GM23338 (cell line): ENCODE results near the gene GADL1. TPM values are rescaled to one million over a fixed set of nuclear protein-coding genes. Genes with fewer than 3 reads are reported as not detected.

Experiments used
- ATAC-seq: fragments of 200-7000 bp; cut with Tn5 transposase; 3 replicates; pipeline ENCODE4 v1.9.1; 2020
- DNase-seq: peaks from one replicate; pipeline ENCODE4 v3.0.0-alpha.2; 2015; ENCODE audit warnings: low spot score
- H2AFZ ChIP-seq: fragments of 200-600 bp; sonication (generic); 2 replicates; pipeline ENCODE4 v1.8.0; 2016; ENCODE audit warnings: antibody characterized with exemption, mild to moderate bottlenecking, moderate library complexity
- H3F3A ChIP-seq: fragments of 200-600 bp; sonication (generic); replicated peaks from 2 replicates; pipeline ENCODE4 v1.8.0; 2017; ENCODE audit warnings: antibody characterized with exemption, mixed run types, low read depth
- H3K27ac ChIP-seq: fragments of 200-600 bp; sonication (generic); 2 replicates; pipeline ENCODE4 v1.6.1; 2016; ENCODE audit warnings: low read depth
- H3K27me3 ChIP-seq: fragments of 200-600 bp; sonication (generic); 2 replicates; pipeline ENCODE4 v1.8.0; 2016; ENCODE audit warnings: mild to moderate bottlenecking, mixed run types, moderate library complexity; ENCODE audit not compliant: insufficient read depth
- H3K36me3 ChIP-seq: fragments of 200-600 bp; sonication (generic); 2 replicates; pipeline ENCODE4 v1.8.0; 2016; ENCODE audit warnings: mild to moderate bottlenecking; ENCODE audit not compliant: insufficient read depth
- H3K4me1 ChIP-seq: fragments of 200-600 bp; sonication (generic); 2 replicates; pipeline ENCODE4 v1.8.0; 2016; ENCODE audit warnings: mild to moderate bottlenecking, moderate library complexity; ENCODE audit not compliant: insufficient read depth
- H3K4me2 ChIP-seq: fragments of 200-600 bp; sonication (generic); 2 replicates; pipeline ENCODE4 v1.7.1; 2017; ENCODE audit warnings: mixed run types
- H3K4me3 ChIP-seq: fragments of 200-600 bp; sonication (generic); 2 replicates; pipeline ENCODE4 v1.6.1; 2016; ENCODE audit warnings: mixed run types
- H3K79me2 ChIP-seq: fragments of 200-600 bp; sonication (generic); replicated peaks from 2 replicates; pipeline ENCODE4 v1.8.0; 2017; ENCODE audit warnings: mild to moderate bottlenecking; ENCODE audit not compliant: insufficient read depth
- H3K9me2 ChIP-seq: fragments of 200-600 bp; sonication (generic); 2 replicates; pipeline ENCODE4 v1.8.0; 2017; ENCODE audit not compliant: insufficient read depth
- H4K20me1 ChIP-seq: fragments of 200-600 bp; sonication (generic); replicated peaks from 2 replicates; pipeline ENCODE4 v1.8.0; 2017; ENCODE audit warnings: mild to moderate bottlenecking; ENCODE audit not compliant: insufficient read depth
- H3K27ac Mint-ChIP-seq: 2 replicates; pipeline ENCODE4 v1.8.0; 2020; ENCODE audit warnings: inconsistent platforms, mild to moderate bottlenecking, moderate library complexity, mixed read lengths
- H3K27me3 Mint-ChIP-seq: 3 replicates; pipeline ENCODE4 v1.8.0; 2022; ENCODE audit warnings: low read depth, mild to moderate bottlenecking, moderate library complexity, mixed read lengths, inconsistent platforms; ENCODE audit not compliant: insufficient read depth, poor library complexity
- H3K36me3 Mint-ChIP-seq: 3 replicates; pipeline ENCODE4 v1.8.0; 2021; ENCODE audit warnings: low read depth, mild to moderate bottlenecking, inconsistent platforms, moderate library complexity, mixed read lengths
- H3K4me1 Mint-ChIP-seq: 3 replicates; pipeline ENCODE4 v1.8.0; 2020; ENCODE audit warnings: mild to moderate bottlenecking, inconsistent platforms, mixed read lengths
- H3K4me3 Mint-ChIP-seq: 3 replicates; pipeline ENCODE4 v1.8.0; 2021; ENCODE audit warnings: moderate library complexity, mild to moderate bottlenecking, inconsistent platforms, mixed read lengths
- H3K9me3 Mint-ChIP-seq: 3 replicates; pipeline ENCODE4 v1.8.0; 2020; ENCODE audit warnings: moderate library complexity, mild to moderate bottlenecking, inconsistent platforms, mixed read lengths
- CREB1 ChIP-seq: fragments of 250-450 bp; sonication (Bioruptor Pico); IDR thresholded peaks from 2 replicates; pipeline ENCODE4 v1.5.0; 2020; ENCODE audit warnings: low read depth, mild to moderate bottlenecking, moderate library complexity
- EZH2 ChIP-seq: fragments of 200-600 bp; sonication (generic); IDR thresholded peaks from one replicate; pipeline ENCODE4 v1.8.0; 2017; ENCODE audit warnings: antibody characterized with exemption, mild to moderate bottlenecking, low read depth; ENCODE audit not compliant: unreplicated experiment
- EZH2phosphoT487 ChIP-seq: fragments of 200-600 bp; sonication (generic); IDR thresholded peaks from one replicate; pipeline ENCODE4 v1.8.1; 2018; ENCODE audit warnings: antibody characterized with exemption; ENCODE audit not compliant: unreplicated experiment
- JUNB ChIP-seq: IDR thresholded peaks from one replicate; pipeline ENCODE4 v1.6.1; 2016; ENCODE audit warnings: antibody characterized with exemption; ENCODE audit not compliant: unreplicated experiment
- STAT1 ChIP-seq: IDR thresholded peaks from one replicate; pipeline ENCODE4 v1.6.1; 2016; ENCODE audit warnings: antibody characterized with exemption; ENCODE audit not compliant: unreplicated experiment
- ZNF114 ChIP-seq: fragments of 250-450 bp; sonication (Bioruptor Pico); IDR thresholded peaks from 2 replicates; pipeline ENCODE4 v1.5.0; 2020; ENCODE audit warnings: mild to moderate bottlenecking, moderate library complexity
- polyA plus RNA-seq: library from polyadenylated mRNA; unstranded; fragments of >200 nt; fragmentation: Nextera tagmentation; extraction: Ambion mirVana; gene quantifications from 2 replicates; pipeline ENCODE4 v1.2.1, GENCODE V29; 2016
- total RNA-seq: library from RNA; depleted of rRNA; stranded (reverse); fragments of >200 nt; shearing (Covaris generic); gene quantifications from 2 replicates; pipeline ENCODE4 v1.2.3, GENCODE V29; 2014
- TF ChIP-seq, protein P1 (sequence below): IDR thresholded peaks from 2 replicates; pipeline ENCODE4 v1.6.1; 2016; ENCODE audit warnings: antibody characterized with exemption
- TF ChIP-seq, protein P2 (sequence below): fragments of 250-450 bp; sonication (Bioruptor Pico); IDR thresholded peaks from 2 replicates; pipeline ENCODE4 v1.5.0; 2020; ENCODE audit warnings: mild to moderate bottlenecking, moderate library complexity
- TF ChIP-seq, protein P3 (sequence below), 2 experiments: fragments of 200-600 bp in 1 of 2; sonication (generic) in 1 of 2; conservative IDR thresholded peaks; 2 replicates each; pipeline versions ENCODE4 v1.5.1 to v1.6.1; 2016 to 2017; ENCODE audit warnings: antibody characterized with exemption in 2 of 2, low read depth in 2 of 2, mild to moderate bottlenecking in 2 of 2, moderate library complexity in 1 of 2

The GADL1 gene
- total and polyA plus RNA-seq, 2 experiments from 2014 or later, result 0.35 to 0.50 TPM

DNA sequence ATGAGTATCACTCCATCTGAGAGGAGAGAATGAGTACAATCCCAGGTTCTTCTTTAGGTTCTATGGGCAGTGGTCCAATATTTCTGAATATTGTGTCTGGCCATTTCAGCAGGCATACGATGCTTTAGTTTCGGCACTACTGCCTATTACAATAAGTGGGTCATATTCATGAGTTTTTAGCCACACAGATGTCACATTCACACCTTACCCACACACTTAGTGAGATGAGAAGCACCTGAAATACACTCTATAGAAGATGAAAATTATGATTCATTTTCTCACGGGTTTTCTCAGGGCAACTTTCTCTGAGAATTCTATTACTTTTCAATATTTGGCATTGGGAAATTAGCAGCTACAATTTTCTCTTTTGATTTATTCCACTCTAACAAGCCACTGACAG is 155.9 kb downstream of the GADL1 start:
- Histone ChIP-seq H3K4me3 (no peak overlapping the region), H3K4me1 (peaks cover 10% of the 10 kb centered on the region), H3K9me2 (0 out of 2 replicates have a peak, but pooled peaks cover 3% of the 10 kb centered on the region), H4K20me1 (no peaks in the 10 kb centered on the region), H3K36me3 (no peaks in the 10 kb centered on the region), H3K4me2 (no peak overlapping the region), H3K27ac (no peak overlapping the region), H3F3A (no peaks in the 10 kb centered on the region), H2AFZ (no peak overlapping the region), H3K79me2 (no peaks in the 10 kb centered on the region), H3K27me3 (no peaks in the 10 kb centered on the region)
- Mint-ChIP-seq H3K27me3 (no peaks in the 10 kb centered on the region), H3K9me3 (no peaks in the 10 kb centered on the region), H3K27ac (no peak overlapping the region), H3K4me1 (peaks cover 13% of the 10 kb centered on the region), H3K36me3 (no peaks in the 10 kb centered on the region), H3K4me3 (no peak overlapping the region)
- ATAC-seq (no peak), DNase-seq (no peak)
- TF ChIP-seq, protein P1, sequence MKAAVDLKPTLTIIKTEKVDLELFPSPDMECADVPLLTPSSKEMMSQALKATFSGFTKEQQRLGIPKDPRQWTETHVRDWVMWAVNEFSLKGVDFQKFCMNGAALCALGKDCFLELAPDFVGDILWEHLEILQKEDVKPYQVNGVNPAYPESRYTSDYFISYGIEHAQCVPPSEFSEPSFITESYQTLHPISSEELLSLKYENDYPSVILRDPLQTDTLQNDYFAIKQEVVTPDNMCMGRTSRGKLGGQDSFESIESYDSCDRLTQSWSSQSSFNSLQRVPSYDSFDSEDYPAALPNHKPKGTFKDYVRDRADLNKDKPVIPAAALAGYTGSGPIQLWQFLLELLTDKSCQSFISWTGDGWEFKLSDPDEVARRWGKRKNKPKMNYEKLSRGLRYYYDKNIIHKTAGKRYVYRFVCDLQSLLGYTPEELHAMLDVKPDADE, result no peak
- TF ChIP-seq EZH2 (no peak), EZH2phosphoT487 (no peak), STAT1 (no peak), JUNB (no peak), CREB1 (CRISPR knock-in tag) (no peak), ZNF114 (CRISPR knock-in tag) (no peak)
- TF ChIP-seq, protein P2, sequence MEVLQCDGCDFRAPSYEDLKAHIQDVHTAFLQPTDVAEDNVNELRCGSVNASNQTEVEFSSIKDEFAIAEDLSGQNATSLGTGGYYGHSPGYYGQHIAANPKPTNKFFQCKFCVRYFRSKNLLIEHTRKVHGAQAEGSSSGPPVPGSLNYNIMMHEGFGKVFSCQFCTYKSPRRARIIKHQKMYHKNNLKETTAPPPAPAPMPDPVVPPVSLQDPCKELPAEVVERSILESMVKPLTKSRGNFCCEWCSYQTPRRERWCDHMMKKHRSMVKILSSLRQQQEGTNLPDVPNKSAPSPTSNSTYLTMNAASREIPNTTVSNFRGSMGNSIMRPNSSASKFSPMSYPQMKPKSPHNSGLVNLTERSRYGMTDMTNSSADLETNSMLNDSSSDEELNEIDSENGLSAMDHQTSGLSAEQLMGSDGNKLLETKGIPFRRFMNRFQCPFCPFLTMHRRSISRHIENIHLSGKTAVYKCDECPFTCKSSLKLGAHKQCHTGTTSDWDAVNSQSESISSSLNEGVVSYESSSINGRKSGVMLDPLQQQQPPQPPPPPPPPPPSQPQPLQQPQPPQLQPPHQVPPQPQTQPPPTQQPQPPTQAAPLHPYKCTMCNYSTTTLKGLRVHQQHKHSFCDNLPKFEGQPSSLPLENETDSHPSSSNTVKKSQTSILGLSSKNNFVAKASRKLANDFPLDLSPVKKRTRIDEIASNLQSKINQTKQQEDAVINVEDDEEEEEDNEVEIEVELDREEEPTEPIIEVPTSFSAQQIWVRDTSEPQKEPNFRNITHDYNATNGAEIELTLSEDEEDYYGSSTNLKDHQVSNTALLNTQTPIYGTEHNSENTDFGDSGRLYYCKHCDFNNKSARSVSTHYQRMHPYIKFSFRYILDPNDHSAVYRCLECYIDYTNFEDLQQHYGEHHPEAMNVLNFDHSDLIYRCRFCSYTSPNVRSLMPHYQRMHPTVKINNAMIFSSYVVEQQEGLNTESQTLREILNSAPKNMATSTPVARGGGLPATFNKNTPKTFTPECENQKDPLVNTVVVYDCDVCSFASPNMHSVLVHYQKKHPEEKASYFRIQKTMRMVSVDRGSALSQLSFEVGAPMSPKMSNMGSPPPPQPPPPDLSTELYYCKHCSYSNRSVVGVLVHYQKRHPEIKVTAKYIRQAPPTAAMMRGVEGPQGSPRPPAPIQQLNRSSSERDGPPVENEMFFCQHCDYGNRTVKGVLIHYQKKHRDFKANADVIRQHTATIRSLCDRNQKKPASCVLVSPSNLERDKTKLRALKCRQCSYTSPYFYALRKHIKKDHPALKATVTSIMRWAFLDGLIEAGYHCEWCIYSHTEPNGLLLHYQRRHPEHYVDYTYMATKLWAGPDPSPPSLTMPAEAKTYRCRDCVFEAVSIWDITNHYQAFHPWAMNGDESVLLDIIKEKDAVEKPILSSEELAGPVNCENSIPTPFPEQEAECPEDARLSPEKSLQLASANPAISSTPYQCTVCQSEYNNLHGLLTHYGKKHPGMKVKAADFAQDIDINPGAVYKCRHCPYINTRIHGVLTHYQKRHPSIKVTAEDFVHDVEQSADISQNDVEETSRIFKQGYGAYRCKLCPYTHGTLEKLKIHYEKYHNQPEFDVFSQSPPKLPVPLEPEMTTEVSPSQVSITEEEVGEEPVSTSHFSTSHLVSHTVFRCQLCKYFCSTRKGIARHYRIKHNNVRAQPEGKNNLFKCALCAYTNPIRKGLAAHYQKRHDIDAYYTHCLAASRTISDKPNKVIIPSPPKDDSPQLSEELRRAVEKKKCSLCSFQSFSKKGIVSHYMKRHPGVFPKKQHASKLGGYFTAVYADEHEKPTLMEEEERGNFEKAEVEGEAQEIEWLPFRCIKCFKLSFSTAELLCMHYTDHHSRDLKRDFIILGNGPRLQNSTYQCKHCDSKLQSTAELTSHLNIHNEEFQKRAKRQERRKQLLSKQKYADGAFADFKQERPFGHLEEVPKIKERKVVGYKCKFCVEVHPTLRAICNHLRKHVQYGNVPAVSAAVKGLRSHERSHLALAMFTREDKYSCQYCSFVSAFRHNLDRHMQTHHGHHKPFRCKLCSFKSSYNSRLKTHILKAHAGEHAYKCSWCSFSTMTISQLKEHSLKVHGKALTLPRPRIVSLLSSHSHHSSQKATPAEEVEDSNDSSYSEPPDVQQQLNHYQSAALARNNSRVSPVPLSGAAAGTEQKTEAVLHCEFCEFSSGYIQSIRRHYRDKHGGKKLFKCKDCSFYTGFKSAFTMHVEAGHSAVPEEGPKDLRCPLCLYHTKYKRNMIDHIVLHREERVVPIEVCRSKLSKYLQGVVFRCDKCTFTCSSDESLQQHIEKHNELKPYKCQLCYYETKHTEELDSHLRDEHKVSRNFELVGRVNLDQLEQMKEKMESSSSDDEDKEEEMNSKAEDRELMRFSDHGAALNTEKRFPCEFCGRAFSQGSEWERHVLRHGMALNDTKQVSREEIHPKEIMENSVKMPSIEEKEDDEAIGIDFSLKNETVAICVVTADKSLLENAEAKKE (CRISPR knock-in tag), result no peak
- TF ChIP-seq, protein P3, sequence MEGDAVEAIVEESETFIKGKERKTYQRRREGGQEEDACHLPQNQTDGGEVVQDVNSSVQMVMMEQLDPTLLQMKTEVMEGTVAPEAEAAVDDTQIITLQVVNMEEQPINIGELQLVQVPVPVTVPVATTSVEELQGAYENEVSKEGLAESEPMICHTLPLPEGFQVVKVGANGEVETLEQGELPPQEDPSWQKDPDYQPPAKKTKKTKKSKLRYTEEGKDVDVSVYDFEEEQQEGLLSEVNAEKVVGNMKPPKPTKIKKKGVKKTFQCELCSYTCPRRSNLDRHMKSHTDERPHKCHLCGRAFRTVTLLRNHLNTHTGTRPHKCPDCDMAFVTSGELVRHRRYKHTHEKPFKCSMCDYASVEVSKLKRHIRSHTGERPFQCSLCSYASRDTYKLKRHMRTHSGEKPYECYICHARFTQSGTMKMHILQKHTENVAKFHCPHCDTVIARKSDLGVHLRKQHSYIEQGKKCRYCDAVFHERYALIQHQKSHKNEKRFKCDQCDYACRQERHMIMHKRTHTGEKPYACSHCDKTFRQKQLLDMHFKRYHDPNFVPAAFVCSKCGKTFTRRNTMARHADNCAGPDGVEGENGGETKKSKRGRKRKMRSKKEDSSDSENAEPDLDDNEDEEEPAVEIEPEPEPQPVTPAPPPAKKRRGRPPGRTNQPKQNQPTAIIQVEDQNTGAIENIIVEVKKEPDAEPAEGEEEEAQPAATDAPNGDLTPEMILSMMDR (conservative IDR thresholded peaks at IDR 0.05; ENCODE audit: low read depth in 2 of 2), result no peak
